ENCODE results near the gene ATAD3A.

DNA sequence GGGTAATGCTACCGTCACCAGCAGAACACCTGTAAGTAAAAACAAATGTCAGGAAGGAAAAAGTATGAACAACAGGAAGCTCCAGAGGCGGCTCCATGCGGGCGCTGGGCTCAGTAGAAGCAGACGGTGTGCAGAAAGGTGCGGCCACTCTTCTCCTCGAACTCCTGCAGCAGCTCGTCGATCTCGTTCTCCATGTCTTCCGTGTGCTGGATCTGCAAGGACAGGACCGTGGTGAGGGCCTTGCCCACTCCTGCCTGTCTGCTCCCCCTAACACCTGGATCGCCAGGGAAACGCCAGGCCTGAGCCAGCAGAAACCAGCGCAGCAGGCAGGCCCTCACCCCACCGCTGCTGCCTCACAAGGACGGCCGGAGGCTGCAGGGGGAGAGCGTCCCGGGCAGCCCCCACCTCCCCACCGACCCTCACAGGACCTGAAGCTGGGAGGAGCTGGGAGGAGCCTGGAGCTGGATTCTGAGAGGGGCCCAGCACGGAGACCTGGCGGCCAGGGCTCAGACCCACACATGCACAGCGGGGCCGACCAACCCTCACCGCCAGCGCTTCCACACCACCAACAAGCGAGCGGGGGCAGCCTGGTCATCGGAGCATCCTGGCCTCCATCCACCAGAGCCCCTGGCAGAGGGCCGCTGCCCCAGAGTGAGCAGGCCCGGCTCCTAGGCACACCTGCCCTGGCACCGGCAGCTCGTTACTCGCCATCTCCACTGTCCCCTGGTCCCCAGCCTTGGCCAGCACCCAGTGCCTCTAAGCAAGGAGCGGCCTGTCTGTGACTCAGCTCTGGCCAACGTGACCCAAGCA, 30.2 kb downstream of the ATAD3A start:
- TF ChIP-seq CTCF (IDR thresholded peaks at IDR 0.05) (no peak), POLR2AphosphoS5 (IDR thresholded peaks at IDR 0.05) (no peak)
